A549 (cell line): ENCODE data around the gene ITM2C.

Experiments
- BHLHE40 ChIP-seq: IDR thresholded peaks from 2 replicates; pipeline ENCODE4 v1.6.1; 2012; ENCODE audit warnings: low read depth, low read length, inconsistent platforms
- EHMT2 ChIP-seq: fragments of 200-600 bp; sonication (generic); IDR thresholded peaks from 2 replicates; pipeline ENCODE4 v1.6.1; 2016; ENCODE audit warnings: antibody characterized with exemption, low read depth, mild to moderate bottlenecking, moderate library complexity
- HOXA7 ChIP-seq: fragments of 250-450 bp; sonication (Bioruptor Pico); IDR thresholded peaks from 2 replicates; pipeline ENCODE4 v1.5.0; 2020; ENCODE audit warnings: mild to moderate bottlenecking, moderate library complexity
- MYC ChIP-seq: IDR thresholded peaks from 2 replicates; pipeline ENCODE4 v1.6.1; 2012; ENCODE audit warnings: mild to moderate bottlenecking, inconsistent platforms, low read length, improper control_type of control experiment, borderline replicate concordance

- TF ChIP-seq HOXA7 (no peak), MYC (no peak), BHLHE40 (no peak), EHMT2 (no peak)
Observed at GRCh38 chr2:230913406-230914143, 48.8 kb downstream of the ITM2C start.
